Bronchial epithelial cell (primary cell): ENCODE results near the gene MTERF2. TPM values are rescaled to one million over a fixed set of nuclear protein-coding genes. Genes with fewer than 3 reads are reported as not detected.

Source experiments
- DNase-seq: peaks from one replicate; pipeline ENCODE4 v3.0.0-alpha.2; 2010; ENCODE audit warnings: low read depth
- FAIRE-seq: peaks from 2 replicates; lab custom pipeline; 2011; peaks lifted over from hg19 to GRCh38; lab: Jason Lieb, UNC
- H3K27me3 ChIP-seq: 2 replicates; pipeline ENCODE4 v1.5.1; 2011; ENCODE audit warnings: low read length; ENCODE audit not compliant: control insufficient read depth, insufficient read depth
- H3K36me3 ChIP-seq: 2 replicates; pipeline ENCODE4 v1.5.1; 2011; ENCODE audit warnings: low read length; ENCODE audit not compliant: control insufficient read depth, insufficient read depth
- H3K4me3 ChIP-seq: 2 replicates; pipeline ENCODE4 v1.5.1; 2011; ENCODE audit warnings: mild to moderate bottlenecking, low read depth, low read length, control low read depth
- total RNA-seq: library from RNA; depleted of rRNA; stranded (reverse); fragments of >200 nt; gene quantifications from 2 replicates; pipeline ENCODE4 v1.2.1, GENCODE V29; 2014
- TF ChIP-seq, protein P1 (sequence below): IDR thresholded peaks from 2 replicates; pipeline ENCODE4 v1.5.1; 2011; ENCODE audit warnings: mild to moderate bottlenecking, moderate library complexity, low read length, control low read depth, inconsistent platforms; ENCODE audit not compliant: insufficient read depth, severe bottlenecking

MTERF2 gene
- total RNA-seq, 1 donor from 2014 or later, result 3.9 TPM

DNA sequence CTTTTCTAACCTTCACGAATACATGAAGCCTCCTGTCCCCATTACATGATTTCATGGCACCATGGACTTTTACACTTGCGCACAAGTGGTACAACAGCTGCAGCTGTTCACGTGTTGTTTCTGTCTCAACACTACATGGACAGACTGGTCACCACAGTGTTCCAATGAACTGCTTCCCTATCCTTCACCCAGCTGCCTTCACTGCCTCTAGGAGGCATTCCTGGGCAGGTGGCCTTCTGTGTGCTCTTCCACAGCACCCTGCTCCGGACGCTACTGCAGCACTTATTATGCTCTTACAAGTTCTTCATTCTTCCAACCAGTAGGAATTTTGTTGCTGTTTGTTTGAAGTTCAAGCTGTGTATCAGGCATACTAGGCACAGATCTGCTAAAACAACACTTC, 1.5 kb downstream of the MTERF2 start:
- Histone ChIP-seq H3K36me3 (peaks cover 2% of the 10 kb centered on the region), H3K4me3 (no peak overlapping the region), H3K27me3 (no peaks in the 10 kb centered on the region)
- FAIRE-seq (no peak), DNase-seq (no peak)
- TF ChIP-seq, protein P1, sequence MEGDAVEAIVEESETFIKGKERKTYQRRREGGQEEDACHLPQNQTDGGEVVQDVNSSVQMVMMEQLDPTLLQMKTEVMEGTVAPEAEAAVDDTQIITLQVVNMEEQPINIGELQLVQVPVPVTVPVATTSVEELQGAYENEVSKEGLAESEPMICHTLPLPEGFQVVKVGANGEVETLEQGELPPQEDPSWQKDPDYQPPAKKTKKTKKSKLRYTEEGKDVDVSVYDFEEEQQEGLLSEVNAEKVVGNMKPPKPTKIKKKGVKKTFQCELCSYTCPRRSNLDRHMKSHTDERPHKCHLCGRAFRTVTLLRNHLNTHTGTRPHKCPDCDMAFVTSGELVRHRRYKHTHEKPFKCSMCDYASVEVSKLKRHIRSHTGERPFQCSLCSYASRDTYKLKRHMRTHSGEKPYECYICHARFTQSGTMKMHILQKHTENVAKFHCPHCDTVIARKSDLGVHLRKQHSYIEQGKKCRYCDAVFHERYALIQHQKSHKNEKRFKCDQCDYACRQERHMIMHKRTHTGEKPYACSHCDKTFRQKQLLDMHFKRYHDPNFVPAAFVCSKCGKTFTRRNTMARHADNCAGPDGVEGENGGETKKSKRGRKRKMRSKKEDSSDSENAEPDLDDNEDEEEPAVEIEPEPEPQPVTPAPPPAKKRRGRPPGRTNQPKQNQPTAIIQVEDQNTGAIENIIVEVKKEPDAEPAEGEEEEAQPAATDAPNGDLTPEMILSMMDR, result no peak

GRCh38 chr12:106984588-106985137, 2.3 kb downstream of the MTERF2 start:
- Histone ChIP-seq H3K4me3 (no peak overlapping the region), H3K36me3 (peaks cover 2% of the 10 kb centered on the region), H3K27me3 (no peaks in the 10 kb centered on the region)
- TF ChIP-seq, protein P1, result no peak
- DNase-seq (no peak), FAIRE-seq (no peak)

DNA sequence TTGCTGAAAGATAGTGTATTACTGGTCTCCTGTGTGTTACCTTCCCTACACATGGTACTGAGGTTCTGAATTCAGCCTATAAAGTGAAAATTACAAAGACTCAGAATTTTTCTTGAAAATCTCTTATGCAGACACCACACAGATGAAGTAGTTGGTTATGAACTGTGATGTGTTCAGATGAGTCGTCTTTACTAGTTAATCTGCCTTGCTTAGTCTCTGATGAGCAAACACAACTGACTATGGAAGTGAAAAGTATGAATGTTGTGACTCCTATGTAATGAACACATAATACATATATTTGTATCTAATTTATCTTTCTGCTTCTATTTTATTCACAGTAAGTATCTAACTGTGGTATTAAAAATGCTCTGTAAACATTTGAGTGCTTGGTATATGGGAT, 4.7 kb downstream of the MTERF2 start:
- DNase-seq (peak; percentile 55), FAIRE-seq (no peak)
- Histone ChIP-seq H3K27me3 (no peaks in the 10 kb centered on the region), H3K4me3 (no peak overlapping the region), H3K36me3 (peaks cover 2% of the 10 kb centered on the region)
- TF ChIP-seq, protein P1, result no peak

- Histone ChIP-seq H3K27me3 (no peaks in the 10 kb centered on the region), H3K36me3 (peaks cover 2% of the 10 kb centered on the region), H3K4me3 (no peak overlapping the region)
- FAIRE-seq (no peak), DNase-seq (no peak)
- TF ChIP-seq, protein P1, result no peak
Observed at GRCh38 chr12:106981788-106982187, 5.2 kb downstream of the MTERF2 start.

DNA sequence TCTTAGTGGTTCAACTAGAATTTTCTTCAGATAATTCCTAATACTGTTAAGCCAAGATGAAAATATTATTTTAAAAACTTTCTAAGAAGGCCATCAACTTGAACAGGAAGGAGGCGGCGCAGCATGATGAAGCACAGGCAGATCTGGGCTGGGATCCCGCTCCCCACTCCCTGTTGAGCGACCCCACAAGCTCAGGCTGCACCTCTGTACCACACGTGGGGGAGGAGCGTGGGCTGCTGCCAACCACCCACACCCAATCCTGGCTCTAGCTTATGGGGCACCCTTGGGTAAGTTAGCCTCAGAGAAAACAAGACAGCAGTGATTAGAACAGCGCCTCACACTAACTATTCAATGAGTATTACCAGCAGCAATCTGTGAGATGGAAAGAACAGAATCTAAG, 6.0 kb downstream of the MTERF2 start:
- H3K4me3 ChIP-seq, result no peak overlapping the region
- FAIRE-seq (no peak), DNase-seq (no peak)
- no peaks in the 10 kb centered on the region for H3K27me3 ChIP-seq
- TF ChIP-seq, protein P1, result no peak
- peaks cover 2% of the 10 kb centered on the region for H3K36me3 ChIP-seq

GRCh38 chr12:106978035-106978800, 8.7 kb downstream of the MTERF2 start:
- Histone ChIP-seq H3K27me3 (no peaks in the 10 kb centered on the region), H3K4me3 (no peak overlapping the region), H3K36me3 (no peaks in the 10 kb centered on the region)
- FAIRE-seq (no peak), DNase-seq (no peak)
- TF ChIP-seq, protein P1, result no peak
